CD4-positive, alpha-beta T cell treated with Interleukin-6 at 100 ng/mL for 8 hours (primary cell): ENCODE results near the gene DAZAP1.

Experiments
- DNase-seq: peaks from one replicate; pipeline ENCODE4 v3.0.0-alpha.2; 2020; ENCODE audit warnings: mixed read lengths, low spot score

DAZAP1 gene

GRCh38 chr19:1441677-1442438 lies 34.5 kb downstream of the DAZAP1 start:
- DNase-seq: no peak

DNA sequence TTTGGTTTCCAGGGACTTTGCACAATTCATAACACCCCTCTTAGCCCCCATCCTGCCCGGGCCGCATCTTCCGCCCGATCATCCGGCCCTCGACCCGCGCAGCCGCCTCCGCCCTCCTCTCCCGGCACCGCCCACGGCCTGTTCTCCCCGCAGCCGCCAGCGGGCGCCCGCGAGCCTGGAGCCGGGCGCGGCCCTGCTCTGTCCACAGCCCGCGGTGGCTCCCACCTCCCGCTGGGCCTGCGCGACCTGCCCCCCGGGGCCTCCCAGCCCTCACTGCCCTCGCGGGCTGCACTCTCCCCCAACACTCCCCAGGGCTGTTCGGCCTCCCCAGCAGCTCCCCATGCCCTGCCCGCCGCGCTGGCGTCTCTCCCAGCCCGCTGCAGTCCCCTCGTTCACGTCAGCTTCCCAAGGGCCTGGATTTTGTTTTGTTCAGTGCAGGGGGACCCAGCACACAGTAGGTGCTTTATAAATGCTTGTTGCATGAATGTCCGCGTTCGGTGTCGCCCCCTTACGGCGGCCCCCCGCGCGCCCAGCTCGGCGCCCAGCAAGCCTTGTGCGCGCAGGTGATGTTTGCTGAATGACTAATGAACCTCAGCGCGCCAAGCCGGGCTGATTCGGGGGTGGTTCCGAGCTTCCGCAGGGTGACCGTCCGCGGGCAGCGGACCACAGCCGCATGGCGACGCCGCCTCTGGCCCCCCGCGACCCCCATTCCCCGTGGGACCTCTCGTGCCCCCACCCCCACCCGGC lies 38.0 kb downstream of the DAZAP1 start:
- DNase-seq: peak; percentile 68

- DNase-seq: no peak
Observed at GRCh38 chr19:1445932-1446712, 38.7 kb downstream of the DAZAP1 start.

- no peak for DNase-seq
Observed at GRCh38 chr19:1446713-1447481, 39.5 kb downstream of the DAZAP1 start.

DNA sequence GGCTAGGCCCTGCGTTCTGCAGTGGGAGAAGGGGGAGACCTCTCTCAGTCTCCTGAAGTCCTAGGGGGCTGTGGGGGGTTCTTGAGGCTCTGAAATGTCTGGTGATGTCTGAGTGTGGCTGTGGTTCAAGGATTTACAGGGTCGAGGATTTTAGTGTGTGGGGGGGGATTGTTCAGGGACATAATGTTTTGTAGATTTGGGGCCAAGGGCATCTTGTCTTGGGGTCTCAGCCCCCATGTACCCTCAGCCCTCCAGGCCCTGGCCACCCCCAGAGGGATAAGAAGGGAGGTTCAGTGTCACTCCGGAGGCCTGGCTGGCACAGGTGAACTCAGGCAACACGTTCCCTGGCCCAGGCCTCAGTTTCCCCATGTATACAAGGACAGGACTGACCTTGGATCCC lies 40.1 kb downstream of the DAZAP1 start:
- DNase-seq: no peak

- DNase-seq: no peak
Observed at GRCh38 chr19:1447944-1448343, 40.6 kb downstream of the DAZAP1 start.

DNA sequence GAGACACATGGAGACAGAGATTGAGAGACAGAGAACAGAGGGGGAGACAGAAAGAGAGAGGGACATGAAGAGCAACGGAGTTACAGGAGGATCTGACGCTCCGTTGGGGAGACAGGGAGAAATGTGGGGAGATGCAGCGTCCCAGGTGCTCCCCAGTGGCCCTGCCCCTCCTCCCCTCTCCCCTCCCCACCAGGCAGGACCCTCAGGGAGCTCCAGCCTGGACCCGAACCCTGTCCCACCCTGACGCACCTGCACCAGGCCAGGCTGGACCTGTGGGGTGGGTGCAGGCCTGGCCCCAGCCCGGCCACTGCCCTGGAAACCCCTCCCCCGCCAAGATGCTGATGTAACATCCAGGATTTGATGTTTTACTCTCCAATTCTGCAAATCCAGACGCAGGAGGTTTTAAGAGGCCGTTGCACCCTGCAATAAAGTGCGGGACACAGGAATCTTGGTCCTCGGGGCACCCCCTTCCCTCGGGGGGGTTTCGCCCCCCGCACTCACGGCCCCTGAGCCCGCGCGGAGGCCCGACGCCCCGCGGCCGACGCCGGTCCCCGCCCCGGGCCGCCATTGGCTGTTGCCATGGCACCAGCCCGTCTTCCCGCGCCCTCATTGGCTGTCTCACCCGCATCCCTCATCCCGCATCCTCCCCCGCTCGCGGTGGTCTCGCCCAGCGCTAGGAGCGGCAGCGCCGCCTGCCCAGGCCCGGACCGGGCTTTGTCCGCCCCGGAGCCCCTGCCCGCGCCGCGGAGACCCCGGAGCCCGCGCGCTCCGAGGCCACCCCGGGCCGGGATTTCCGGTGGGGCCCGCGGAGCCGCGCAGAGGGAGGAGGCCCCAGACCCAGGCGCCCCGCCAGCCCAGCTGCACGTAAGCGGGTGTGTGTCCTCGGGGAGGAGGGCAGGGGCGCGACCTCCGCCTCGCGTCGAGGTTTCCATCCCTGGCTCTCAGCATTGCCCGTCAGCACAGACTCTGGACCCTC lies 42.4 kb downstream of the DAZAP1 start, which contains the start of gene APC2:
Gene APC2, plus strand, starts transcription at position 655 of the 976 bp plus-strand sequence. CDS start 2,881 bp downstream, outside the sequence.
- DNase-seq: no peak

GRCh38 chr19:1450735-1451731 lies 43.6 kb downstream of the DAZAP1 start:
- no peak for DNase-seq

GRCh38 chr19:1451916-1452801 lies 44.8 kb downstream of the DAZAP1 start:
- DNase-seq: no peak

DNA sequence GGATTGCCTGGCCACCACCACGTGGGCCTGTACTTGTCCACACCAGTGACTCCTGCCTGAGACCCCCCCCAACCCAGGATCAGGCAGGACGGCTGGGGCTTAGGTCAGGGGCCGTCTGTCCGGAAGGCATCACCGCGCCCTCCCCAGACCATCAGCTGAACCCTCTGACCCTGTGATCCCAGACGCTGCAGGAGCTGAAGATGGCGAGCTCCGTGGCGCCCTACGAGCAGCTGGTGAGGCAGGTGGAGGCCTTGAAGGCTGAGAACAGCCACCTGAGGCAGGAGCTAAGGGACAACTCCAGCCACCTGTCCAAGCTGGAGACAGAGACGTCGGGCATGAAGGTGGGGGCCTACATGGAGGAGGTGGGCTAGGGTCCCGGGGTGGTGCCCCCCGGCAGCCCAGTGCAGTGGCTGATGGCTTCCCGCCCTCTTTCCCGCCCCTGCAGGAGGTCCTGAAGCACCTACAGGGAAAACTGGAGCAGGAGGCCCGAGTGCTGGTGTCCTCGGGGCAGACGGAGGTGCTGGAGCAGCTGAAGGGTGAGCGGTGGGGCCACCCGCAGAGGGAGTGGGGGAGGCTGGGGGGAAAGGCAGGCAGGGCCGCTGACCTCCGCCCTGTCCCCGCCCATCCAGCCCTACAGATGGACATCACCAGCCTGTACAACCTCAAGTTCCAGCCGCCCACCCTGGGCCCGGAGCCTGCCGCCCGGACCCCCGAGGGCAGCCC lies 45.6 kb downstream of the DAZAP1 start:
- DNase-seq: no peak

DNA sequence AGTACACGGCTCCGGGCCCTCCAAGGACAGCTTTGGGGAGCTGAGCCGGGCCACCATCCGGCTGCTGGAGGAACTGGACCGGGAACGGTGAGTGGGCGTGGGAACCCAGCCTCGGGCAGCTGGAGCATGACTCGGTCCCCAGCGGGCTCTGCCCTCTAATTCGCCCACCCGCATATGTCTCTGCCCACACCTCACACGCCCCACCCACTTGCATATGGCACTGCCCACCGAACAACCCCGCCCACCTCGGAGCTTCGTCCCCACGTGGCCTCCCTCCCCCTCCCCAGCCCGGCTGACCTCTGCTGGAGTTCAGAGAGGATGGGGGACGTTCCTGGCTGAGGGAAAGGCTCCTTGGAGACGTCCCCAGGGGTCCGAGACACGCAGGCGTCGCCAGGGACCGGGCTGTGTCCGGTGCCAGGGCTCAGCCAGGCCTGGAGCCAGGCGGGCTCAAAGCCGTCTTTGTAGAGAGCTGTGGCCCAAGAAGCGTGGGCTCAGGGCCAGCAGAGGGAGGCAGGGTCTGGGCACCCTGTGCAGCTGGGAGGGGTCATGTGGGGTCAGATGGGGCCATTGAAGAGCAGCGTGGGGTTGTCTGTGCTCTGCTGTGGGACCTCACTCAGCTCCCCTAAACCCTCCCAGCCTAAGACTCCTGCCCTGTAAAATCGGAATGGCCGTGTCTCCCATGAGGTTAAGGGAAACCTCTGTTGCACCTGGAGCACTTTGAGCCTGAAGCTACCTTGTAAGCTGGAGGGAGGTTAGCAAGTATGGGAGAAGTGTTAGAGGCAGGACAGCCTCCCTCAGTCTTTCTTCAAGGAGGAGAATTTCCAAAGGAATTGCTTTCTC lies 46.4 kb downstream of the DAZAP1 start:
- no peak for DNase-seq

DNA sequence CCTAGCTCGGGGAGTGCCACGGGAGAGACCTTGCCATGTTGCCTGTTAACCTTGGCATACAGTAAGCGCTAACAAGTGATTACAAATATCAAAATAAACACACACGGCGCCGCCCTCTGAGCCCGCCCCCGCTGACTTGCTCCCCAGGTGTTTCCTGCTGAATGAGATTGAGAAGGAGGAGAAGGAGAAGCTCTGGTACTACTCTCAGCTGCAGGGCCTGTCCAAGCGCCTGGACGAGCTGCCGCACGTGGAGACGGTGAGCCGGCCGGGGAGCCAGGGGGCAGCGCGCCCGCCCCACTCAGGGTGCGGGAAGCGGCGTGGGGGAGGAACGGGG lies 47.6 kb downstream of the DAZAP1 start:
- no peak for DNase-seq

- peak; percentile 26 for DNase-seq
Observed at GRCh38 chr19:1455336-1456120, 48.1 kb downstream of the DAZAP1 start.

DNA sequence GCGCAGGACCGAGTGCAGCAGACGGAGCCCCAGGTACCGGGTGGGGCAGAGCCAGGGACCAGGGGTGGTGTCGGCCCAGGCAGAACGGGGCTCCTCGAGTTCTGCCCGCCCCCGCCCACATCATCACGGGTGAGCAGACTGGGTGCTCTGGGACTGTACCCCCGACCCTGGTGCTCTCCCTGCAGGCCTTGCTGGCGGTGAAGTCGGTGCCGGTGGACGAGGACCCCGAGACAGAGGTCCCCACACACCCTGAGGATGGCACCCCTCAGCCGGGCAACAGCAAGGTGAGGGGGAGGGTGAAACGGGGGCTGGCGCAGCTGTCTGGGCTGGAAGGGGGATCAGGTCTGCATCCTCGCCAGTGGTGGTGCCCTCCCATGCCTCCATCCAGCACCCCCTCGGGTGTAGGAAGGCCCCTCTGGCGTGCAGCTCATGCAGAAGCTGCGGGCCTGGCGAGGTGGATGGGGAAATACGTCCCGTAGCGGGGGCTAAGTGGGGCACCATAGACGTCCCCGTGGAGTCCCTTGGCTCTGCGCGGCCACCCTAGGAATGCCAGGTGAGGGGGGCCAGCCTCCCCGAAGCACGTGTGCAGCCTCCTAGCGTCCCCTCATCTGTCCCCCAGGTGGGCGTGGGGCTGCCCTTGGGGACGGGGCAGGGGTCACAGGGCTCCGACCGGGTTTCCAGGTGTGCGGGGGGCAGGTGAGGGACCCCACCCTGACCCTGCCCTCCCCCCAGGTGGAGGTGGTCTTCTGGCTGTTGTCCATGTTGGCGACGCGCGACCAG lies 48.9 kb downstream of the DAZAP1 start:
- no peak for DNase-seq
